Panc1 (cell line): ENCODE measurements around the gene SCARB2. TPM values are rescaled to one million over a fixed set of nuclear protein-coding genes. Genes with fewer than 3 reads are reported as not detected.

Source experiments
- ATAC-seq: fragments of 200-7000 bp; cut with Tn5 transposase; 2 replicates; pipeline ENCODE4 v1.9.1; 2020; ENCODE audit warnings: mild to moderate bottlenecking, moderate library complexity
- BruUV-seq: library from RNA; stranded (reverse); fragments of 400-500 nt; replicated peaks from 2 replicates; lab custom pipeline; 2021; lab: Mats Ljungman, UMichigan
- CTCF ChIA-PET: fragments of 300-600 bp; sonication (Branson Sonifier 250); formaldehyde crosslinking; loops from one replicate; lab custom pipeline; 2022; ENCODE audit warnings: antibody characterized with exemption; lab: Charles Lee
- POLR2A ChIA-PET: fragments of 300-600 bp; sonication (Branson Sonifier 250); formaldehyde crosslinking; loops from one replicate; lab custom pipeline; 2022; ENCODE audit warnings: antibody characterized with exemption; lab: Charles Lee
- DNase-seq: peaks from one replicate; pipeline ENCODE4 v3.0.0-alpha.2; 2010; ENCODE audit warnings: low read depth, low spot score
- H3K27ac ChIP-seq: 2 replicates; pipeline ENCODE4 v1.5.1; 2011; ENCODE audit warnings: mild to moderate bottlenecking, low read length, inconsistent platforms
- H3K27me3 ChIP-seq: fragments of 200-500 bp; sonication (Bioruptor generic); 2 replicates; pipeline ENCODE4 v1.6.0; 2014; ENCODE audit warnings: low read length, inconsistent platforms; ENCODE audit not compliant: control insufficient read depth, insufficient read depth
- H3K36me3 ChIP-seq: fragments of 200-500 bp; sonication (Bioruptor generic); 2 replicates; pipeline ENCODE4 v1.5.1; 2014; ENCODE audit warnings: inconsistent platforms, mild to moderate bottlenecking, low read length, moderate library complexity; ENCODE audit not compliant: control insufficient read depth, insufficient read depth
- H3K4me1 ChIP-seq: 2 replicates; pipeline ENCODE4 v1.5.1; 2011; ENCODE audit warnings: inconsistent platforms, mild to moderate bottlenecking, low read length, moderate library complexity; ENCODE audit not compliant: control insufficient read depth, insufficient read depth
- H3K4me3 ChIP-seq, 2 experiments: 2 replicates each; pipeline ENCODE4 v1.5.1; 2011 to 2012; ENCODE audit warnings: low read depth in 2 of 2, low read length in 2 of 2, mild to moderate bottlenecking in 2 of 2, inconsistent platforms in 1 of 2, moderate library complexity in 1 of 2
- H3K9me3 ChIP-seq: fragments of 200-500 bp; sonication (Bioruptor generic); 2 replicates; pipeline ENCODE4 v1.5.1; 2014; ENCODE audit warnings: low read depth, mild to moderate bottlenecking, inconsistent platforms, low read length, moderate library complexity; ENCODE audit not compliant: control insufficient read depth, insufficient read depth
- CTCF ChIP-seq: fragments of 450-650 bp; IDR thresholded peaks from 2 replicates; pipeline ENCODE4 v1.5.1; 2017; ENCODE audit warnings: mild to moderate bottlenecking
- POLR2AphosphoS5 ChIP-seq: IDR thresholded peaks from 2 replicates; pipeline ENCODE4 v1.6.1; 2012; ENCODE audit warnings: mild to moderate bottlenecking, low read depth, low read length, moderate library complexity
- SIN3A ChIP-seq: IDR thresholded peaks from 2 replicates; pipeline ENCODE4 v1.6.1; 2012; ENCODE audit warnings: low read depth, mild to moderate bottlenecking, low read length, moderate library complexity, borderline replicate concordance; ENCODE audit not compliant: insufficient read depth
- TCF7L2 ChIP-seq: IDR thresholded peaks from 2 replicates; pipeline ENCODE4 v1.6.1; 2011; ENCODE audit warnings: mild to moderate bottlenecking, low read depth, low read length, inconsistent platforms
- in situ Hi-C: cut with HindIII; loops from 2 replicates; pipeline ENCODE4 v1.10.0; 2016; ENCODE audit warnings: low sequenced_read_pairs, low pct_unique_long_range_greater_than_20kb
- intact Hi-C: fragments of 100-400 bp; cut with micrococcal nuclease; formaldehyde crosslinking; loops from one replicate; pipeline ENCODE4 v1.10.0; 2022; ENCODE audit not compliant: unreplicated experiment
- total RNA-seq: library from RNA; stranded (reverse); gene quantifications from one replicate; pipeline ENCODE4 v1.2.1, GENCODE V29; 2021; ENCODE audit not compliant: unreplicated experiment
- TF ChIP-seq, protein P1 (sequence below), 2 experiments: IDR thresholded peaks; 2 replicates each; pipeline ENCODE4 v1.6.1; 2011 to 2012; ENCODE audit warnings: low read depth in 2 of 2, control low read depth in 1 of 2, low read length in 1 of 2, mild to moderate bottlenecking in 1 of 2, moderate library complexity in 1 of 2; ENCODE audit not compliant: insufficient read depth in 1 of 2

SCARB2 gene
- total RNA-seq, 1 experiment from 2014 or later = 59.4 TPM

- no peak for ATAC-seq
- in situ Hi-C loops = no loop called here
Measured at GRCh38 chr4:76195326-76195725, 18.3 kb downstream of the SCARB2 start.

DNA sequence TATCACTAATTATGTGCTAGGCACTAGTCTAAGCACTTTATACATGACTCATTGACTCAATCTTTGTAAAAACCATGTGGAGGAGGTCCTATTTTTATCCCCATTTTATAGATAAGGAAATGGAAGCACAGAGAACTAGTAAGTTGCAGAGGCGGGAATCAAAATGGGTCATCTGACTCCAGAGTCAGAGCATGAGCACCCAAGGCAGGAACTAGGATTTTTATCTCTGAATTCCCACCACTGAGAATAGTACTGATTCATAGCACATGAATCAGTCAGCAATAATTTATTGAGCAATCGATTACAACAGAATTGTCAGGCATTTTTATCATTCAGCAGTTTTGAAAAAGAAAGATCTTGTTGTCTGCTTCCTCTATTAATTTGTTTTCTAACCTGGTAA lies 19.3 kb downstream of the SCARB2 start:
- ChIA-PET POLR2A (no interaction called here), CTCF (no interaction called here)
- ATAC-seq (no peak), DNase-seq (no peak)
- Histone ChIP-seq H3K4me1 (peaks cover 9% of the 10 kb centered on the region; the same call in 1 of the 2 replicates), H3K9me3 (no peaks in the 10 kb centered on the region), H3K27ac (no peak overlapping the region), H3K4me3 (no peak overlapping the region), H3K36me3 (no peaks in the 10 kb centered on the region), H3K27me3 (no peaks in the 10 kb centered on the region)
- in situ Hi-C loops = no loop called here
- intact Hi-C loops = no loop called here
- TF ChIP-seq POLR2AphosphoS5 (no peak), TCF7L2 (no peak)
- no TSS peak for BruUV-seq

More at GRCh38 chr4:76195326-76195725, 18.3 kb downstream of the SCARB2 start:
- Histone ChIP-seq H3K27ac (no peak overlapping the region), H3K9me3 (no peaks in the 10 kb centered on the region), H3K36me3 (no peaks in the 10 kb centered on the region), H3K4me1 (peaks cover 9% of the 10 kb centered on the region; the same call in 1 of the 2 replicates), H3K27me3 (no peaks in the 10 kb centered on the region), H3K4me3 (no peak overlapping the region)
- TF ChIP-seq TCF7L2 (no peak), POLR2AphosphoS5 (no peak), CTCF (no peak), SIN3A (no peak)
- TF ChIP-seq, protein P1, sequence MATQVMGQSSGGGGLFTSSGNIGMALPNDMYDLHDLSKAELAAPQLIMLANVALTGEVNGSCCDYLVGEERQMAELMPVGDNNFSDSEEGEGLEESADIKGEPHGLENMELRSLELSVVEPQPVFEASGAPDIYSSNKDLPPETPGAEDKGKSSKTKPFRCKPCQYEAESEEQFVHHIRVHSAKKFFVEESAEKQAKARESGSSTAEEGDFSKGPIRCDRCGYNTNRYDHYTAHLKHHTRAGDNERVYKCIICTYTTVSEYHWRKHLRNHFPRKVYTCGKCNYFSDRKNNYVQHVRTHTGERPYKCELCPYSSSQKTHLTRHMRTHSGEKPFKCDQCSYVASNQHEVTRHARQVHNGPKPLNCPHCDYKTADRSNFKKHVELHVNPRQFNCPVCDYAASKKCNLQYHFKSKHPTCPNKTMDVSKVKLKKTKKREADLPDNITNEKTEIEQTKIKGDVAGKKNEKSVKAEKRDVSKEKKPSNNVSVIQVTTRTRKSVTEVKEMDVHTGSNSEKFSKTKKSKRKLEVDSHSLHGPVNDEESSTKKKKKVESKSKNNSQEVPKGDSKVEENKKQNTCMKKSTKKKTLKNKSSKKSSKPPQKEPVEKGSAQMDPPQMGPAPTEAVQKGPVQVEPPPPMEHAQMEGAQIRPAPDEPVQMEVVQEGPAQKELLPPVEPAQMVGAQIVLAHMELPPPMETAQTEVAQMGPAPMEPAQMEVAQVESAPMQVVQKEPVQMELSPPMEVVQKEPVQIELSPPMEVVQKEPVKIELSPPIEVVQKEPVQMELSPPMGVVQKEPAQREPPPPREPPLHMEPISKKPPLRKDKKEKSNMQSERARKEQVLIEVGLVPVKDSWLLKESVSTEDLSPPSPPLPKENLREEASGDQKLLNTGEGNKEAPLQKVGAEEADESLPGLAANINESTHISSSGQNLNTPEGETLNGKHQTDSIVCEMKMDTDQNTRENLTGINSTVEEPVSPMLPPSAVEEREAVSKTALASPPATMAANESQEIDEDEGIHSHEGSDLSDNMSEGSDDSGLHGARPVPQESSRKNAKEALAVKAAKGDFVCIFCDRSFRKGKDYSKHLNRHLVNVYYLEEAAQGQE (IDR thresholded peaks at IDR 0.05; ENCODE audit: insufficient read depth in 1 of 2, low read depth in 2 of 2, low read length in 1 of 2) = no peak
- POLR2A ChIA-PET = no interaction called here
- CTCF ChIA-PET = no interaction called here
- intact Hi-C loops = no loop called here
- no peak for DNase-seq
- BruUV-seq = no TSS peak

DNA sequence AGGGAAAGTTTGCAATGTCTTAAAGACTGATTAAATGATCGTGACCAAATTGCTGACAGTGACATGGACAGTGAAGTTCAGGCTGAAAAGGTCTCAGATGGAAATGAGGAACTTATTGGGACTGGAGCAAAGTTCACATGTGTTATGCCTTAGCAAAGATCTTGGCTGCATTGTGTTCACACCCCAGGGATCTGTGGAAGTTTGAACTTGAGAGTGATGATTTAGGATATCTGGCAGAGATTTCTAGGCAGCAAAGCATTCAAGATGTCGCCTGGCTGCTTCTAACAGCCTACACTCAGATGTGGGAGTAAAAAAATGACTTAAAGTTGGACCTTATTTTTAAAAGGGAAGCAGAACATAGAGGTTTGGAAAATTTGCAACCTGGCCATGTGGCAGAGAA lies 21.4 kb downstream of the SCARB2 start:
- H3K36me3 ChIP-seq = no peaks in the 10 kb centered on the region
- CTCF ChIA-PET = no interaction called here
- no peak for ATAC-seq
- no peak overlapping the region for H3K4me3 ChIP-seq
- POLR2A ChIA-PET = no interaction called here
- TF ChIP-seq, protein P1 (IDR thresholded peaks at IDR 0.05; ENCODE audit: insufficient read depth in 1 of 2, low read depth in 2 of 2, low read length in 1 of 2) = no peak
- TF ChIP-seq TCF7L2 (no peak), POLR2AphosphoS5 (no peak), CTCF (no peak), SIN3A (no peak)
- no peak overlapping the region for H3K27ac ChIP-seq
- DNase-seq = no peak
- in situ Hi-C loops = no loop called here
- no peaks in the 10 kb centered on the region for H3K27me3 ChIP-seq
- intact Hi-C loops = no loop called here
- no peaks in the 10 kb centered on the region for H3K4me1 ChIP-seq
- BruUV-seq = no TSS peak
- no peaks in the 10 kb centered on the region for H3K9me3 ChIP-seq
